Astrocyte of the spinal cord (primary cell): ENCODE results near the gene CEMIP2.
A peak's percentile ranks its signal among the peaks of the same experiment; 100 is the strongest.

ENCODE experiments used
- DNase-seq: peaks from one replicate; pipeline ENCODE4 v3.0.0; 2011; ENCODE audit warnings: low read depth, low spot score
- H3K4me3 ChIP-seq: 2 replicates; pipeline ENCODE4 v1.5.1; 2011; ENCODE audit warnings: low read depth, mild to moderate bottlenecking, low read length, moderate library complexity
- CTCF ChIP-seq: IDR thresholded peaks from 2 replicates; pipeline ENCODE4 v1.5.1; 2012; ENCODE audit warnings: low read depth, mild to moderate bottlenecking, low read length, inconsistent platforms
- in situ Hi-C: cut with HindIII; loops from 2 replicates; pipeline ENCODE4 v1.10.0; 2017; ENCODE audit warnings: low sequenced_read_pairs

The CEMIP2 gene

DNA sequence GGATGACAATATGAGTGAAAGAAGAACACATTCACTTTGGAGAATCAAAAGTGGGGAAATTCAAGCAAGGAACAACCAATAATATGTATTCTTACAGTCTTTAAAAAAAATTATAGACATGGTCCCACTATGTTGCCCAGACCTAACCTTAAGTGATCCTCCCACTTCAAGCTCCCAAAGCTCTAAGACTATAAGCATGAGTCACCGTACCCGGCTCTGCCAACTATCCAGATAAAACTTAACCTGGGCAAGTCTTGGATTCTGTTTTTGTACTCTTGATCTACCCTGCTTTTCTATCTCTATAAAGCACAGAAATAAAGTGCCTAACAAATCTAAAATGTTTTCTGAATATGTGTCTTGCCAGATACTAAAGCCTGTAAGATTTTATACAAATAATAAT, 30.9 kb downstream of the CEMIP2 start:
- TF ChIP-seq CTCF: no peak
- H3K4me3 ChIP-seq: no peak overlapping the region
- in situ Hi-C loops: no loop called here
- DNase-seq: peak; percentile 23

DNA sequence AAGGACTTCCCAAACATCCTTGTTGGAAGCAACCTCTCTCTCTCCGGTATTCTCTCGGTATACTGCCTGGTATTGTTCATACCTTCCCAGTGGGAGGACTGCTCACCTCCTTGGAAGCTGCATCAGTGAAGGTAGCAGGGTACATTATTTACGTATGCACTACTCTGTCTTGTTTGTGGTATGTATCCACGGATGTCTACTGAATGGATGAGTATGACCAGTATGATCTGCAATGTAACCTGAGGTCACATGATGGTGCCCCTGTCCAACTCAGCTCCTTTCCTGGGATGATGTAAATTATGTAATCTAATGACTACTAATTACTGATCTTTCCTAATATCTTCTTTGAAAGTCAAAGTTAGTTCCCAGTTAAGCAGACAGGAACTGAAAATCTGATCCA, 32.1 kb downstream of the CEMIP2 start:
- no peak for TF ChIP-seq CTCF
- no peak for DNase-seq
- H3K4me3 ChIP-seq: no peak overlapping the region
- in situ Hi-C loops: no loop called here

- in situ Hi-C loops: no loop called here
- TF ChIP-seq CTCF: no peak
- DNase-seq: no peak
- H3K4me3 ChIP-seq: no peak overlapping the region
Measured at GRCh38 chr9:71734950-71735349, 33.4 kb downstream of the CEMIP2 start.

GRCh38 chr9:71733176-71733575, 35.1 kb downstream of the CEMIP2 start:
- no peak for DNase-seq

DNA sequence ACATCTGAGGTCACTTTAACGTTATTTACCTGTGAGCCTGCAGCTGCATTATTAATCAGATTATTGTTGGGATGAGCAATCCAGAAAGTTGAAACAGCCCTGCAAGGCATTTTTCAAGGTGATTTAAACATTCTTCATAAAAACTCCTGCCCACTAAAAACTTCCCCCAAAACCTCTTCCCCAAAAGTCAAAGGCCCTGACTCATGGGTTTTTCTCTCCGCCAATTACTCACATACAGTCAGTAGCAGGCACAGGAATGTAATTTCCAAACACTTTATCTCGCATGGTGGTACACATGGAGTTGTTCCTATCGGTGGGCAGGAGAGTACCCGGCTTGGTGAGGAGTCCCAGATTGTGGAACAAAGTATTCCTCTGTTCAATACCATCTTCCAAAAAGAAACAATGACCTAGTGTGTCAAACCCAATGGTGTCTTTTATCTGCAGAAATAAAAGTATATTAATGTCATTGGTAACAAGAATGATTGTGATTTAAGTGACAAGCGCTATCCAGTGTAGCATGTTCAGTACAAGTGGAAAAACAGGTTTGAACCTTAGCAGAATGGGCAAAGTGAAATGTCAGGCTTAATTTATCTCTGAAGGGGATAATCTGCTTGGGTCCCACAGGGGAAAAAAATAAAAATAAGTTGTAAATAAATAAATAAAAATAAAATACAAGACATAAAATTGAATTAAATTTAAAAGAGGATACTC, 38.3 kb downstream of the CEMIP2 start:
- no peak overlapping the region for H3K4me3 ChIP-seq
- TF ChIP-seq CTCF: no peak
- DNase-seq: no peak
- in situ Hi-C loops: no loop called here

More at GRCh38 chr9:71733176-71733575, 35.1 kb downstream of the CEMIP2 start:
- in situ Hi-C loops: no loop called here
- no peak for TF ChIP-seq CTCF
- no peak overlapping the region for H3K4me3 ChIP-seq

GRCh38 chr9:71726723-71727122, 41.6 kb downstream of the CEMIP2 start:
- no peak for DNase-seq
- no peak overlapping the region for H3K4me3 ChIP-seq
- TF ChIP-seq CTCF: no peak
- in situ Hi-C loops: no loop called here
